ENCODE measurements around the gene IL9.

GRCh38 chr5:135920199-135920598 is 24.6 kb upstream of the IL9 start:
- no peak for TF ChIP-seq ZNF274 (IDR thresholded peaks at IDR 0.05; ENCODE audit: low read depth, low read length)
- TF ChIP-seq YY1 (IDR thresholded peaks at IDR 0.05; ENCODE audit: insufficient read depth, insufficient read length), result no peak
- TF ChIP-seq SUZ12 (IDR thresholded peaks at IDR 0.05; ENCODE audit: extremely low read depth, insufficient read depth, insufficient read length), result no peak

All from NT2/D1 (cell line).